ENCODE measurements around the gene FAM162A.

DNA sequence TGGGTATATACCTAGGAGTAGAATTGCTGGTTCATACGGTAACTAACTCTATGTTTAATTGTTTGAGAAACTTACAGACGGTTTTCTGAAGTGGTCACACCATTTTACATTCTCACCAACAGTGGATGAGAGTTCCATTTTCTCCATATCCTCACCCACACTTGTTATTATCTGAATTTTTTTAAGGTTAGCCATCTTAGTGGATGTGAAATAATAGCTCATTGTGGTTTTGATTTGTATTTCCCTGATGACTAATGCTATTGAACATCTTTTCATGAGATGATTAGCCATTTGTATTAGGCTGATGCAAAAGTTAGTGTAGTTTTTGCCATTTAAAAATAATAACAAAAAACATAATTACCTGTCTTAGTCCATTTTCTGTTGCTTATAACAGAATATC lies 40.3 kb upstream of the FAM162A start:
- no peak for TF ChIP-seq CTCF (IDR thresholded peaks at IDR 0.05; ENCODE audit: low read length)
- no peak for TF ChIP-seq EZH2 (IDR thresholded peaks at IDR 0.05; ENCODE audit: borderline replicate concordance, low read length)

All from OCI-LY1 (cell line).